ENCODE results near the gene C1orf35. TPM values are rescaled to one million over a fixed set of nuclear protein-coding genes. Genes with fewer than 3 reads are reported as not detected.

Gene C1orf35
- total RNA-seq, 1 experiment from 2014 or later = 63.3 TPM

GRCh38 chr1:228087771-228088251 is 15.3 kb downstream of the C1orf35 start:
- peaks cover 9% of the 10 kb centered on the region for H3F3A ChIP-seq (ENCODE audit: low read length, unreplicated experiment)
- H3K4me2 ChIP-seq (ENCODE audit: low read length) = peak overlapping the region; percentile 87
- H3K9me2 ChIP-seq (replicated peaks; ENCODE audit: low read length) = no peaks in the 10 kb centered on the region
- BruUV-seq (replicated peaks) = no TSS peak
- CTCF ChIA-PET = interaction anchor here (0.5 to 1.6 kb wide), 2 partner anchors 88 to 134 kb away, joined by 5 to 7 read pairs; no protein-coding TSS in a partner anchor
- TF ChIP-seq EZH2 (IDR thresholded peaks at IDR 0.05; ENCODE audit: low read length, unreplicated experiment) (no peak), CTCF (conservative IDR thresholded peaks at IDR 0.05; ENCODE audit: low read depth, low read length) (peak; percentile 39)
- H3K4me3 ChIP-seq (ENCODE audit: low read length) = peak overlapping the region; percentile 16; the same call in 1 of the 2 replicates
- peak; percentile 82 for ATAC-seq
- peak overlapping the region; percentile 14 for H3K27ac ChIP-seq (ENCODE audit: low read length)
- DNase-seq = peak; percentile 96
- POLR2A ChIA-PET (ENCODE audit: unreplicated experiment) = interaction anchor here (0.6 kb wide), 1 partner anchor 78 kb away, joined by 5 read pairs; no protein-coding TSS in a partner anchor
- peaks cover 100% of the 10 kb centered on the region for H3K79me2 ChIP-seq (ENCODE audit: low read length)
- peaks cover 99% of the 10 kb centered on the region for H4K20me1 ChIP-seq (ENCODE audit: low read length)
- H3K27me3 ChIP-seq (ENCODE audit: low read length) = no peaks in the 10 kb centered on the region
- H3K4me1 ChIP-seq (ENCODE audit: insufficient read depth, low read length) = peaks cover 74% of the 10 kb centered on the region
- H2AFZ ChIP-seq (ENCODE audit: low read length) = no peak overlapping the region
- H3K9me3 ChIP-seq (ENCODE audit: low read length) = no peaks in the 10 kb centered on the region
- H3K36me3 ChIP-seq (ENCODE audit: low read depth, low read length) = peaks cover 68% of the 10 kb centered on the region
- intact Hi-C loops (cut with micrococcal nuclease) = loop anchor here (1.0 to 10.0 kb wide), 3 partner anchors 78 to 323 kb away; no protein-coding TSS in a partner anchor
- peak overlapping the region; percentile 2; the same call in 1 of the 2 replicates for H3K9ac ChIP-seq (ENCODE audit: low read length)

DNA sequence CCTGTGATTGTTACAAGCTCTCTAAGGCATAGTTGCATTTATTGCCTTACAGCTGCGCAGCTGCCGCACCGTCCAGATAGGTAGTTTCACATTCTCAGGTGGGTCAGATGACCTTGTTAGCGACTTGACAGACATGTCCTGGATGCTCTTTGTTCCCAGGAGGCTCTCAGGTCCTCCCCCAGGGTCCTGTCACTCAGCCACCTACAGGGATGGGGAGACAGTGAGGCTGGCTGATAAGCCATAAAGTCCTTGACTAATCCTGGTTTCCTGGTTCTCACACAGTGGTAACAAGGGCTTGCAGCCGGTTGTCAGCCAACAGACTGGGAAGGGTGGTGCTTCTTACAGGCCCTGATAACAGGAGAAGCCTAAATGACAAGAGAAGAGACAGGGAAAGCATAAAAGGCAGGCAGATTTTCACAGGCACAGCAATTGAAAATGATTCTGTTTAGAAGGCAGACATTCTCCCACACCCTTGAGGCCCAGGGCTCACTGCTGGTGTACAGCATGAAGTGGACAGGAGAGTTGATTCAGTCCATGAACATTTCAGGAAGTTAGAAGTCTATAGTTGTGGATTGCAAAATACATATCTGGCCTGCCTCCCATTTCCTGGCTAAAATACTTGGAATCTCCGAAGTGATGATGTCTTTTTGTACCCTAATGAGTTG is 17.7 kb downstream of the C1orf35 start:
- Histone ChIP-seq H3K9me3 (ENCODE audit: low read length) (no peaks in the 10 kb centered on the region), H3K27me3 (ENCODE audit: low read length) (no peaks in the 10 kb centered on the region), H3K4me1 (ENCODE audit: insufficient read depth, low read length) (peaks cover 68% of the 10 kb centered on the region), H4K20me1 (ENCODE audit: low read length) (peaks cover 75% of the 10 kb centered on the region), H3K4me3 (ENCODE audit: low read length) (peak overlapping the region; percentile 80), H3K27ac (ENCODE audit: low read length) (peak overlapping the region; percentile 4; the same call in 1 of the 2 replicates), H3K36me3 (ENCODE audit: low read depth, low read length) (peaks cover 45% of the 10 kb centered on the region), H3K9ac (ENCODE audit: low read length) (peak overlapping the region; percentile 96; the same call in 1 of the 2 replicates), H2AFZ (ENCODE audit: low read length) (no peak overlapping the region), H3K79me2 (ENCODE audit: low read length) (peaks cover 99% of the 10 kb centered on the region), H3K9me2 (replicated peaks; ENCODE audit: low read length) (no peaks in the 10 kb centered on the region), H3F3A (ENCODE audit: low read length, unreplicated experiment) (peaks cover 9% of the 10 kb centered on the region), H3K4me2 (ENCODE audit: low read length) (peak overlapping the region; percentile 87)
- ChIA-PET CTCF (interaction anchor here (2.2 kb wide), 1 partner anchor 86 kb away, joined by 8 read pairs; no protein-coding TSS in a partner anchor), POLR2A (ENCODE audit: unreplicated experiment) (interaction anchor here (0.6 to 0.7 kb wide), 2 partner anchors 14 to 128 kb away, joined by 6 to 8 read pairs; no protein-coding TSS in a partner anchor)
- intact Hi-C loops (cut with micrococcal nuclease) = loop anchor here (10.0 kb wide), 1 partner anchor 321 kb away; no protein-coding TSS in a partner anchor
- ATAC-seq (no peak), DNase-seq (peak; percentile 45)
- TF ChIP-seq EZH2phosphoT487 (IDR thresholded peaks at IDR 0.05; ENCODE audit: borderline replicate concordance, low read length) (no peak), EZH2 (IDR thresholded peaks at IDR 0.05; ENCODE audit: low read length, unreplicated experiment) (no peak), CTCF (conservative IDR thresholded peaks at IDR 0.05; ENCODE audit: low read depth, low read length) (no peak)
- no TSS peak for BruUV-seq (replicated peaks)

Data from PC-3 (cell line).